Fibroblast of gingiva (primary cell): ENCODE measurements around the gene ITPK1.

Experiments used
- DNase-seq: peaks from one replicate; pipeline ENCODE4 v3.0.0-alpha.2; 2011; ENCODE audit warnings: low read depth

The ITPK1 gene

DNA sequence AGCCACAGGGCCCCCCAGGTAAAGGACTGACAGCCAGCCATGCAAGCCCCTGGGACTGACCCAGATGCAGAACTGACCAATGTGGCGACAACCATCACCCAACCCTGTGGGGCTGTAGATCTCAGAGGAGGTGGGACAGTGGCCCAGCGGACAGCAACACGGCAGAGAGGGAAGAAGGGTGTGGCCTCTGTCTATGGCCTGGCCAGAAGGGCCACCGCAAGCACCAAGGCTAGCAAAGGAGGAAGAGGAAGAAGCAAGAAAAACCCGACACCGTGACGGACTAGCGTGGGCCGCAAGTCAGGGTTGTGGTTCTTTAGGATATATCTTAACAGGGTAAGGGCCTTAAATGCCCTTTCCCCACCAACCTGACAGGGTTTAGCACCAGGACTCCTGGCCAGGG, 71.2 kb downstream of the ITPK1 start:
- no peak for DNase-seq

DNA sequence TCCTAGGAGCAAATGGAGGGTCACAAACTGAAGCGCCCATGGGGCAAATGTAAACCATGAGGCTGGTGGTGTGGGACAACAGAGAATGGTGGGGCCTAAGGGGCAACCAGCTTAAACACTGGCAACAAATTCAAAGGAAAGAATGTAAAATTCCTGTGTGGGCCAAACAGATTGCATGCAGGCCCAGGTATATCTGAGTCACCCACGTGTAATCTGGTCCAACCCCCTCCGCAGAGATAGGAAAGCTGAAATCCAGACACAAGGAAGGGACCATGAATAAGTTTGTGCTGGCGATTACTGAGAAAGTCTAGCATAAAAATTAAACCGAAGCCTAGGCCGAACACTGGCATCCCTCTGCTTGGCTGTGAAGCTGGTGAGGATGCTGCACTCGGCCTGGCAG, 71.6 kb downstream of the ITPK1 start:
- DNase-seq: no peak

DNA sequence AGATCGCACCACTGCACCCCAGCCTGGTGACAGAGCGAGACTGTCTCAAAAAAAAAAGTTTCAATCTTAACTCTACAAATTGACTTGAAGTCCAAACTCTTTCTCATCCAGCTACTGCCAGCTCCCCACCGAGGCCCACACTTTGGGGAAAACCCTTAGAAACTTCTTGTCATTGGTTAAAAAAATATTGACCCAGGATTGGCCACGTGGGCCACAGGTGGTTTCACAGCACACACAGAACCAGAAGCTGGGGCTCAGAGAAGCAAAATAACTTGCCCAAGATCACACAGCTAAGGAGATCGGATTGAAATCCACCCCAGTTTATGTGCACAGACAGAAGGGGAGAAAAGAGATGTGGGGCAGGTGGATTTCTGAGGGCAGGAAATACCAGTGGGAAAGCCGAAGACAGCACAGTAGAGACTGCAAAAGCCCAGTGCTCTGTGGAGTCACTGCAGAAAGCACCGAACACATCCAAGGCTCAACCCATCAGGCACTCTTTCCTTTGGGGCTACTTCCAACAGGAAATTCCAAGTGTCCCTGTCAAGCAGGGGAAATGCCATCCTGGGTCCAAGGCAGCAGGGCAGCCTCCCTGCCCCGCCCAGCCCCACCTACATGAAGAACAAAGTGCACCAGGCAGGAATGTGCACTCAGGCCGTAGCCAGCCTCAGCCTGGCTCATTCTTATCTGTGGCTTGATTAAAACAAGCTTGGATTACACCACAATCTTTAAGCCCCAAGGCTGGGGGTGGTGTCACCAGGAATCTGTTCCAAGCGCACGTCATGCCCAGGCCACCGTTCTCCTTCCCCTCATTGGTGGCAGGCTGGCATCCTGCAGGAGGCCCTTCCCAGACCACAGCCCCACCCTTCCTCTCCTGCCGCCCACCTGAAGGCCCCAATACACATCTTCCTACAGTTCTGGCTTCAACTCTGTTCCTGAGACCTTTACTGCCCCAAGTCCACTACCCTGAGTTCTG, 72.5 kb downstream of the ITPK1 start:
- peak; percentile 80 for DNase-seq

DNA sequence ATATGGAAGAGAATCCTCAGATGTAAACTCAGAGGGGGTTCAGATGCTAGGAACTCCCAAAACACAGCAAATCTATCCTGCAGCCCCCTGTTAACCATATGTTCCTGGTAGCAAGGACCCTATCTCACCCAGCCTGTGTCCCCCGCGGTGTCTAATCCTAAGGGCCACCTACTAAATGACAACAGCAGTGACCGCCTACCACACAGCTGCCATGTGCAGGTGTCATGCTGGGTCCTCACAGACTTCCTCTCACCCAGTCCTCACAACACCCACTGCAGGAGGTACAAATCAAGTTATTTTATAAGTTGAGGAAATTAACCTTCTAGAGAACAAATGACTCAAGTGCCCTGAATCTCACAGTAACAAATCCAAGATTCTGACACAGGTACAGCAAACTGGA, 73.9 kb downstream of the ITPK1 start:
- DNase-seq: no peak

DNA sequence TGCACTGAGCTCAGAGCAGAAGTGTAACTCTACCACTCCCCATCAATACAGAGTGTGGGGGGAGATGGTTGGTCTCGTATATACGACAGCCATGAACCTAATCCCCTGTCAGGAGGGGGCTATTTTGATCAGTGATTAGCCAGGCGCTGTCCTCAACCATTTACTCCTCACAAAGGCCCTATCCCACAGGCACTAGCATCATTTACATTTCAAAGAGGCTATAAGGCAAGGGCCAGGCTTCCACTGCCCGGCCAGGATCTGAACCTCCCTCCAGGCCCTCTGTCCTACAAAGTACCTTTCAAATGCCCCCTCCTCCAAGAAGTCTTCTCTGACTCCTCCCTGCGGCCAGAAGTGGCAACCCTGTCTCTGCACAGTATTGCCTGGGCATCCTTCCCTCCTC, 74.7 kb downstream of the ITPK1 start:
- DNase-seq: no peak

DNA sequence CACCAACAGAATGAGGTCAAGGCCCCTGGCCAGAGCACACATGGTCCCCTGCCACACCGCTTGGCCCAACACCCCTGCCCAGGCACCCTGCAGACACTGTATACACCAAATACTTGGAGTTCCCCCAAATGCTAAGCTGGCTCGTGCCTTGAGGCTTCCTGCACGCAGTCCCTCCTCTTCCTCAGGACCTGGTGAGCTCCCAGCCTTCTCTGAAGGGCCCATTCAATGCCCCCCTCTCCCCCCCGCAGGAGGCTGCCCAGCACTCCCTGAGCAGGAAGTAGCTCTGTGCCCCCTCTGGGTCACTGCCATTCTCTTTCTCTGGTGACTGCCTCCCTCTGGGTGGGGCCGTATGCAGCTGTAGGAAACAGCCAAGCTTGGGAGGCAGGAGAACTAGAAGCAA, 75.3 kb downstream of the ITPK1 start:
- DNase-seq: no peak

DNA sequence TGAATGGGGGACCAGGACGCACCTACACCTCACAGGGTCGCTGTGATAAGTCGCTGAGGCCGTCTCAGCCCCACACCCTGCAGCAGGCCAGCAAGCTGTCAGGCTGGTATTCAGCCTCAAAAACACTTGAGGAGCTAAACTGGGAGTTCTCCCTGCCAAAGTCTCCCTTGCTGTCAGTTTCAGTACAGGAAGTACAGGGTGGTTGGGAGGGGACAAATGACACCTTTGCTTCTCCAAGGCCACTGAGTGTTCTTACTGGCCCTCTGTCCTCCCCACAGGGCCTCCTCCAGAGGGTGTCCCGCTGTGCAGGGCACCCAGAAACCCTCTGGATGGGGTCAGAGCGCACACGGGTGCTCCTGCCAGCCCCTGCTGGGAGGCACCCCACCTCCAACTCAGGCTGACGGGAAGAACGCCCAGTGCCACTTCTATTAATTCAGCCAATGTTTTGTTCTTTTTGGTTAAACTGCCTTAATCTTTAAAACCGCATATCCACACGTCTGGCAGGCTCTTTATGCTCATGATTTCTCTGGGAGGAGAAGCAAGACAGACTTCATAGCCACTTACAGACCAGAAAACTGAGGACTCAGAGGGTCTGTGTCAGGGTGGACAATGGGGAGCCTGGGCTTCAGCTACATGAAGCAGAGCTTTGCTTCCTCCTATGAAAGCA, 75.9 kb downstream of the ITPK1 start:
- no peak for DNase-seq

DNA sequence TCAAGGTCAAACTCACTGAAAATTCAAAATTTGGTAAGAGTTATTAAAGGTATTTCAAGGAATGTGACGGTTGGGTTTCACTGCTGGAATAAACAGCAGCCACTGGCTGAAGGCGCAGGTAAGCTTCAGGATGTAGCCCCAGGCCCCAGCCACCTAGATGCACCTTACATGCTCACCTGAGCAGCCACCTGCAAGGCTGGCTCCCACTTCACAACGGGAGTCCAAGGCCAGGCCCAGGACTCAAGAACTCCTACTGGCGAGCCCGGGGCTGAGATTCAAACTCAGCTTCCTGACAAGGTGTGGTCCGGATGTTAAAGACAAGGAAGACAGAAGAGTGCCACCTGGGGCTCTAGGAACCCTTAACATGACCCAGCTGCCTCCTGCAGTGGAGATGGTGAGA, 78.4 kb downstream of the ITPK1 start:
- no peak for DNase-seq

DNA sequence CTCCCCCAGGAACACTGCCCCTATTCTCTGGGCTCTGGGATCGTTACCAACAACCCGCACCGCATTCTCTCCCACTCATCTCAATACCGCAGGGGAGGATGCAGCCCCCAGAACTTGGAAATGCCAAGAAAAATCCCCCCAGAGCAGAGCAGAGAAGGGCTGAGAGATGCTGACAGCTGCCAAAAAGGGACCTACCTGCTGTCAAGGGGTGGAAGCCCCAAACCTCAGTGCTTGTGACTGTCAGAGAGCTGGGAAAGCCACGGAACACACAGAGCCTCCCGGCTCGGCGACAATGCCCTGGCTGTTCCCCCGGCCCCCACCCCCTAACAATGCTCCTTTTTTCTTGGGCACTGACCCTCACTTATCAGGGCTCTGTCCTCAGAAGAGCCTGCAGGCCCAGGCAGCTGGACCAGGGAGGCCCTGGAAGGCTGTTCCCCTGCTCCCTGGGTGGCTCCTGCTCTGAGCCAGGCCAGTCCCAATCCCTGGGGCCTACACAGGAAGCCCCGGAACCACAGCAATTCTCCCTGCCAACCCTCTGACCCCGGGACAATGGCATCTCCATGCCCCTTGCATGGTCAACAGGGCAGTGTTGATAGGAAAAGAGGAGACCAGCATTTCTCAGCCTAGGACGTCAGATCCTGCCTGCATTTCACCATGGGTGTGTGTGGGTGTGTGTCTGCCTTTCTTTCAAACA, 78.9 kb downstream of the ITPK1 start:
- DNase-seq: no peak

DNA sequence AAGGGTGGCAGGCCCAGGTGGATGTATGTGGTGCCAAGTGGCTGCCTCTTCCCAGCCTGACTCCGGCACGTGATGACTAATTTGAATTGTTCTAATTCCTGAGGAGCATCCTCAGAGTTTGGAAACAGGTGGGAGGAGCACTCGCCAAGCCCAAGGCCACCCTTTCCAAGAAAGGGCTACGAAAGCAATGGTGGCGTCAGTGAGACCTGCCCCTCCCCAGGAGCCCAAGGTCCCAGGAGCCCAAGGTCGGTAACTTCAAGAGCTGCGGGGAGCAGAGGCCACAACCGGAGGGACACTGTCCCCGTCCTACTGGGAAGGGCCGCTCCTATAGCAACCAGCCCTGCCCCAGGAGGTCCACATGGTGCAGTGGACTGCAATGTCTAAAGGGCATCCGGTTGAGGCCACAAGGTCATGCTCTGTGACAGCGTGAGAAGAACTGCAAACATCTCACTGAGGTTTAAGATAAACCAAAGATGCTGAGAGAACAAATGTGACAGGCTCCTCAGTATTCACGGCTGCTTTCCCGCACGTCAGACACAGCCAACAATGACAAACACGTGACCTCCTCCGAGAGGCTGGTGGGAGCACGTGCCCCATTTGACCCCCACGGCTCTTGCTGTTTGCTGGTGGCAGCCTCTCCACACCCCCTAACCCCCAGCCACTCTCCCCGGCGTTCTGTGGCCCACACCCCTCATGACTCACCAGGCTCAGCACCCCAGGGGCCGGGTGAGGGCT, 79.6 kb downstream of the ITPK1 start:
- DNase-seq: no peak

DNA sequence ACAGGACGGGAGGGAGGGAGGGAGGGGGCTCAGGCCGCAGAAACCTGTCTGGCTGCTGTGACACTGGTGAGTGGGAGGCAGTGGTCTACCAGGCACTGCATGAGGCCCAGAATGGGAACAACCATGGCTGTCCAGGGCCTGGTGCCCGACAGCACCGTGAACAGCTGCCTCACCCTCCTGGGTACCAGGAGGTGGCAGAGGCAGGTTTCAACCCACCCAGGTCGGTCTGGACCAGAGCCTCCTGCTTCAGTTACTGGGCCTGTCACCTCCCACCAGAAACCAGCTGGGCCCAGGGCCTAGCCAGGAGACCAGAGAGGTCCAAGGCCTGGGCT, 80.2 kb downstream of the ITPK1 start:
- DNase-seq: no peak

DNA sequence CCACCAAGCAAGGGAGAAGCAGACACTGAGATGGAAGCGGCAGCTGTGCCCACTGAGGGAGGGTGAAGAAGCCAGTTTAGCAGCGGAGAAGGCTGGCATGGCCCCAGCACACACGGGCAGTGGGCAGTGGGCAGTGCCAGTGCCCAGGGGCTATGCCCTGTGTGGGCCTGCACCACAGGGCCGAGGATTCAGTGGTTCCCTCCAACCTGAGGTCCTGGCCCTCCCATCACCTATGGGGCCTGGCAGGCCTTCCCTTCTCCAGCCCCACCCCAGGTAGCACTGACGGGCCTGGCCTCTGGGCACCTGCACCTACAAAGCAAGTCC, 81.1 kb downstream of the ITPK1 start:
- no peak for DNase-seq

DNA sequence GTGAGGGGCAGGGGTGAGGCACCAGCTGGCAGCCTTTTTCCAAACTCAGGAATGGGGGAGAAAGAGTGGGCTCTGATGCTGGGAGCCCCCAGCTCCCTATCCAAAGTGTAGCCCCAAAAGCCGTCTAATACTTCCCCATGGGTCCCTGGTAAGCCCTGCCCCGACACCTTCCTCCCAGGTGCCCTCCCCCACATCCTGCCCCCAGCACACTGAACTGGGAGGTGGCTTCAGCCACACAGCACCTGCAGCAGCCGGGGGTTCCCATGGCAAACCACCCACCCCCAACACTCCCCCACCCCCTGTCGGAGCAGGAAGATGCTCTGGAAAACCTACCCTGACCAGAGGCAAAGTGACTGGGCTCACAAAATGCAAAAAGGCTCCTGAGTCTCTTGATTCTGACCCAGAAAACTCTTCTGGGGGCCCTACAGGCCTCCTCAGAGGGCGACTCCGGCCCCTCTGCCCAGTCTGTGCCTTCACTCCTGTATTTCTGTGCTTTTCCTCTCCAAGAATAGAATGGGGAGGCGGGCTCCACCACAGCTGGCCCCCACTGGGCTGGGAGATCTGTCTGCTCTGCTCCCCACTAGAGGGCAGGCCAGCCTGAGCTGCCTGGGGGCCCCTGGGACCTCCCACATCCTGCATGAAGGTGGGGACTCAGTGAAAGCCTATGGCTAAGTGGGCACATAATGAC, 81.6 kb downstream of the ITPK1 start:
- DNase-seq: no peak

DNA sequence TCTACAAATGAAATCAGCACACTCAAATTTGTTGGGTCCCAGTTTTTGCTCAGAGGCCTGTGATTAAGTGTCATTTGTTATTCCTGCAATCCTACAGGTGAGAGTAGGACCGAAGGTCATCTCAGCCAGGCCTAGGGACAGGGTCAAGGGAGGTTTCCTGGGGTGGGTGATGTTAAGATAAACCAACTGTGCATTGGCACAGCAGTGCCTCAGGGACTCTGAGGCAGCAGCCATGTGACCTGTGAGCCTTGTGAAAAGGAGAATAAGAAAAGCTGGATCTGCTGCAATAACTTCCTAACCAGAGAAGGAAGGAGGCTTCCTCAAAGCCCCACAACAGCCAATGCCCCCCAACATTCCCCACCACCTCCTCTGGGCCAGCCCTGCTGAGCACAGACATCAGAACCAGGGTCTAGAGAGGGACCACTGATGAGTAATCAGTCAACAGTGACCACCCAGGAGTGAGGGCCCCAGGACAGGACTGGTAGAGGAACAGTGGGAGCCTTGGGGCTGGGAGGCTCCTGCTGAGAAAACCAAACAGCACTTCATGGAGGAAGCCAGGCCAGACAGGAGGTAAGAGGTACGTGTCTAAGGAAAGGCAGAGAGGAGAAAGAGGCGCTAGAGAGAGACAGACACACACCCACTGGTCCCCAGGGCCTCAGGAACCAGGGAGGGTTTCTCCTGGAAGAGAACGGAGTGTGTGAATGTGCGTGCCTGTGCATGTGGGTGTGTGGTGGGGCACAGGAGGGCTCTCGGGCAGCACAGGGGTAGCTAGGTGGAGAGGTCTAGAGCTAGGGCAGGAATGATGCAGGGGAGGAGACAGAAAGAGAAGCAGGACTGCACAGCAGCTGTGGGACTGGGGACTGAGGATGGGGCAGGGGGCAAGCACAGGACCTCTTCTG, 82.4 kb downstream of the ITPK1 start:
- DNase-seq: no peak

DNA sequence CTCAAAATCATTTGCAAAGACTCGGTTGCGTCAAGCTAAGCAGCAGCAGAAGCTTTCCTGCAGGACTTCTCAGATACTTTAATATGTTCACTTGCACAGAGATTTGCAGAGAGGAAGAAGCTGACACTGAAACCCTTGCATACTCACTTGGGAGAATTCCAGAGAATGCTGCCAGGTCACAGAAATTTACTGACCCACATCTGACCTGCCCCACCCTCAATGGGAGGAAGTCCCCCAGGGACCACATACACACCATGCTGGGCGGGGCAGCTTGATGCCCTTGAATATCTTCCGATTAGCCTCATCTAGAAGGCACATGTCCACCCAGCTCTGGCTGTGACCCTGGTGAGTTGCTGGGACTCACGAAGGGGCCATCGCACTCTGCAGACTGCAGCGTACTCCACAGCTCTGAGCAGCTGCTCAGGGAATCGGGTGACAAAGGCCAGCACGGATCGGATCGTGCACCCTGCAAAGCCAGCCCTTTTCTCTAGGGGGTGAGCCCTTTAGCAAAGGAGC, 83.2 kb downstream of the ITPK1 start:
- DNase-seq: peak; percentile 81

DNA sequence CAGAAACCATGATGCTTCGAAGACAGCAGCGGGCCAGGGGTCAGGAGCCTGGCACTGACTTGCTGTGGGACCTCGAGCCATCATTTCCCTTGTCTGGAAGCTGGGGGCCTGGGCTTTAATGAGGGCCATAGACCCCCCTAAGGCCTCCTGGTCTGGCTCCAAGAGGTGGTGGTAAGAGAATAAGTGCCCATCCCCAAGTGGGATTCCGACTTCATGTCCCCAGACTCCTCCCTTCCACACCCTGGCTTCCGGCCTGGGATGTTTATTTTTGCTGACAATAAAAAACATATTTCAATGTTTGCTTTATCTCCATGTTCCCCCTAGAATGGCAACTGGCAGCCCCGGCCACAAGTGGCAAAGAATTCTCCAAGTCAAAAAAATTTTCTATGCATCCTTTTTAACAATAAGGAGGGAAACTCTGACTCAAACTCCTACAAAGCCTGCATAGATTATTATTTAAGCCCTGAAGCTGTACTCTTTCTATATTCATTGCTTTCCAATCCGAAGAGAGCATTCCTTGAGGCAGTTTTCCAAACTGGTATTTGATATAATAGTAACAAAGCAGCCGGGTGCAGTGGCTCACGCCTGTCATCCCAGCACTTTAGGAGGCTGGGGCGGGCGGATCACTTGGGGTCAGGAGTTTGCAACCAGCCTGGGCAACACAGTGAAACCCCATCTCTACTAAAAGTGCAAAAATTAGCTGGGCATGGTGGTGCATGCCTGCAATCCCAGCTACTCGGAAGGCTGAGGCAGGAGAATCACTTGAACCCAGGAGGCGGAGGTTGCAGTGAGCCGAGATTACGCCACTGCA, 84.0 kb downstream of the ITPK1 start:
- DNase-seq: no peak

DNA sequence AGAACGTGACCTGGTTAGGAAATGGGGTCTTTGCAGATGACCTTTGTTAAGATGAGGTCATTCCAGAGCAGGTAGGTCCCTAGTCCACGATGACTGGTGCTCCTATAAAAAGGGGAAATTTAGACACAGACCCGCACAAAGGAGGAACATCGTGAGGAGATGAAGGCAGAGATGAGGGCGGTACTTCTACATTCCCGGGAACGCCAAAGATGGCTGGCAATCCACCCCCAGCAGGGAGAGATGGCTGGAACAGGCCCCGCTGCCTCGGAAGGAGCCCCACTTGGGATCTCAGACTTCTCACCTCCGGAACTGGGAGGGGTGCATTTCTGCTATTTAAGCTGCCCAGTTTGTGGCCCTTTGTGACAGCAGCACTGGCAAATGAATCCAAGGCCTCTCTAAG, 85.0 kb downstream of the ITPK1 start:
- DNase-seq: no peak

DNA sequence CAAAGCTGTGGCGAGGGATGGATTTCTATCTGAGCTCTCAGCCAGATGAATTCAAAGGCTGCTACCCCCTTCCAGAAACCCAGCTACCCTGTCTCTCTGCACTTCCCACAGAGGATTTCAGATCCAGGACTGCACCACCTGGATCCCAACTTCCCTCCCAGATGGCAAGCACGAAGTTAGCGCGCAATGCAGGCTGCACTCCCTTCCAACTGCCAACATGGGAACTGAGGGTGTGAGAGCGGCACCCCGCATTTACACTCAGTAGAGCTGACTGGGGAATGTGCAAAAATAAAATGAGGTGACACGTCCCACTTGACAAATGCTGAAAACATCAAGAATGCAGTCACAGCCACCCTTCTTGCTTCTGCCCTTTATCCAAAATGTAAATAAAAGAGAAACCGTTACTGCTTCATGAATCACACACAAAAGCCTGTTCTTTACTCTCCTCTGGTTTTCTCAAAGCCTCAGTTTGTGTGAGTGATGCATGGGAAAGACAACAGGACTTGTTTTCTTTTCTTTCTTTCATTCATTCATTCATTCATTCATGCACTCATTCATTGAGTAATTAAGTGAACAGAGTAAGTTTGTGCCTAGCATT, 85.7 kb downstream of the ITPK1 start:
- DNase-seq: no peak

DNA sequence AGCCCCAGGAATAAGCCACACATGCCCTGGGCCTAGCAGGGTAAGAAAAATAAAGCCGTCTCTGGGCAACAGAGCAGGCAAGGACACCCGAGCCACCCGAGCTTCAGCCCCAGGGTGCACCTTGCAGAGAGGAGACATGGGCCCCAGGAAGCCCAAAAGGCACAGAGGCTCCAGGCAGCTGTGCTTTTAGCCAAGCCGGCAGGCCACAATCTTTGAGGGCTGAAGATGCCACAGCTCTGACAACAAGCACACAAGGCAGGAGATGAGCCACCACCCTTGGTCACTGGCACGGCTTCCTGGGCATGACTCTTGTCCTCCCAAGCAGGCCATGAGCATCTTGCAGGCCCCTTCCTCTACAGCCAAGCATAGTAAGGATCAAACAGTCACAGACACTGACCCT, 86.3 kb downstream of the ITPK1 start:
- no peak for DNase-seq
